Fibroblast of peridontal ligament (primary cell): ENCODE measurements around the gene RNF126.
"Not testable (repeated sequence)": the region's sequence is repeated elsewhere in the genome, so short reads cannot be mapped to it uniquely, and the experiment has no call there.

ENCODE experiments used
- DNase-seq: peaks from one replicate; pipeline ENCODE4 v3.0.0-alpha.2; 2010; ENCODE audit errors: extremely low read depth

The RNF126 gene

GRCh38 chr19:646779-647565, 16.0 kb downstream of the RNF126 start:
- DNase-seq: no peak

DNA sequence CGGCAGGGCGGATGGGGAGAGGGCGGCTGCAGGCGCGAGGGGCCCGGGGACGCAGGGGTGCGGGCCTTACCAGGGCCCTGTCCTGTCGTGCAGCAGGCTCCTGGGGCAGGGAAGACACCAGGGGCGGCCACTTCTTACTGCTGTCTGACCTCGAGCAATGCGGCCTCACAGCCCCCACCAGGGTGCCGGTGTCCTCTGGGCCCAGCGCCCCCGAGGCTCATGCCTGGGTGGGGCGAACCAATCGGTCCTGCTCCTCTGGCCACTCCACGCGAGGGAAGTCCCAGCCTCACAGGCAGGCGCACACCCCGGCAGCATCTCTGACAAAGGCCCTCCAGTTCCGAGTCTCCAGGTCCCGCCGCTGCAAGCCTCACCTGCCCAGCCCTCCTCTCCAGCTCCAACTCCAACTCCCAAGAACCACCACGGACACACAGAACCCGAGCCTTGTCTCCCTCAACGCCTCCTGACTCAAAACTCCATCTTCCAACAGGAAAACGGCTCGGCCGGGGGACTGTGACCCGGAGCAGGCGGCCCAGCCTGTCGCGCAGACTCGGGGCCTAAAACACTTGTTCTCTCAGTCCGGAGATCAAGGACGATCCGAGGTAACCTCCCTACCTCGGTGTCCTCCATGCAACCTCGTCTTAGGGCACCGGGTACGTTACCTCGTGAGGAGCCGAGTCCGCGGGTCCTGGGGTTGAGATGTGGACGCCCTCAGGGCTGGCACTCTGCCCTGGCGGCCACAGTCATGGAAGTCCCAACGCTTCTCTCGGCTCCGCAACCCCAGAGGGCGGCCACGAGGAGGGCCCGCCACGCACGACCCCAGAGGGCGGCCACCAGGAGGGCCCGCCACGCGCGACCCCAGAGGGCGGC, 16.9 kb downstream of the RNF126 start:
- no peak for DNase-seq

DNA sequence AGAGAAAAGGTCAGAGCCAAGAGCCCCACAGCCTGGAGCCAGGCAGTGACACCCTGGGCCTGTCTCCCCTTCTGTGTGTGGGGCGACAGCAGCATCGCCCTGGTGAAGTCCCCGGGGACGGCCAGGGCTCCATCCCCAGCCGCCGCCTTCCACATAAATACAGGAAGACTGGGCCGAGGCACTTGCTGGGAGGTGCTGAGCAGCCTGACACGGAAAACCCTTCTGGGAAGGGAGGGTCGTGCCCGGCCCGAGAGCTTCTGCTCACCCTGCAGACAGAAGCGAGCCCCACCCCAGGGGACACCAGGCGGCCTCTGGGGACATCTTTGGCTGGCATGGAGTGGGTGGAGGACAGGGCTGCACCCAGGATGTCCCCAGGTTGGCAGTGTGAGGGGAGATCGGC, 18.2 kb downstream of the RNF126 start:
- no peak for DNase-seq

DNA sequence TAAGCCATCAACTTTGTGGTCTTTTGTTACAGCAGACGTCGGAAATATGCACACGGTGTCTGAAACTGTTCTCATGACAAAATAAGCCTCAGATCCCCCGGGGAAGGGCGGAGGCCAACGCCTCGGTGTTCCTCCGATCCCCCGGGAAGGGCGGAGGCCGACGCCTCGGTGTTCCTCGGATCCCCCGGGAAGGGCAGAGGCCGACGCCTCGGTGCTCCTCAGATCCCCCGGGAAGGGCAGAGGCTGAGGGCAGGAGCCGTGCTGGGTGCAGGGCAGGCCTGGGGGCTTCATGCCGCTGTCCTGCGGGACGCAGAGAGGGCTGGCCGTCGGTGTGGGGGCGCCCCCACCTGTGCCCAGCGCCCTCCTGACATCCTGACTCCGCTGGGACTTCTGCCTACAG, 18.7 kb downstream of the RNF126 start:
- no peak for DNase-seq

DNA sequence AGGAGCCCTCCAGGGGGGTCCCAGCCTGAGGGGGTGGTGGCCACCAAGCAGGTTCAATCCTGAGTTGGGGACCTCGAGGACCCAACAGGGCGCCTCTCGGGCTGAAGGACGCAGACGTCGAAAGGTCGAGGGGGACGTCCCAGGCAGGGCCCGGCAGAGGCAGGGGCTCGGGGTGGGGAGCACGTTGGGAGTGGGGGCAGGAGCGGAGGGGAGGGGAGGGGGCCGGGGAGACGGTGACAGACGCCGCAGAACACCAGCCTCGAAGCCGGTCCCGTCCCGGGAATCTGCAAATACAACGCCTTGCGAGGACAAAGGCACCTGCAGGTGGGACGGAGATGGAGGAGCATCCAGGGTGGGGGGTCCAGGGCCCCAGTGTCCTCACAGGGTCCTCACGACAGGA, 19.3 kb downstream of the RNF126 start:
- DNase-seq: no peak

DNA sequence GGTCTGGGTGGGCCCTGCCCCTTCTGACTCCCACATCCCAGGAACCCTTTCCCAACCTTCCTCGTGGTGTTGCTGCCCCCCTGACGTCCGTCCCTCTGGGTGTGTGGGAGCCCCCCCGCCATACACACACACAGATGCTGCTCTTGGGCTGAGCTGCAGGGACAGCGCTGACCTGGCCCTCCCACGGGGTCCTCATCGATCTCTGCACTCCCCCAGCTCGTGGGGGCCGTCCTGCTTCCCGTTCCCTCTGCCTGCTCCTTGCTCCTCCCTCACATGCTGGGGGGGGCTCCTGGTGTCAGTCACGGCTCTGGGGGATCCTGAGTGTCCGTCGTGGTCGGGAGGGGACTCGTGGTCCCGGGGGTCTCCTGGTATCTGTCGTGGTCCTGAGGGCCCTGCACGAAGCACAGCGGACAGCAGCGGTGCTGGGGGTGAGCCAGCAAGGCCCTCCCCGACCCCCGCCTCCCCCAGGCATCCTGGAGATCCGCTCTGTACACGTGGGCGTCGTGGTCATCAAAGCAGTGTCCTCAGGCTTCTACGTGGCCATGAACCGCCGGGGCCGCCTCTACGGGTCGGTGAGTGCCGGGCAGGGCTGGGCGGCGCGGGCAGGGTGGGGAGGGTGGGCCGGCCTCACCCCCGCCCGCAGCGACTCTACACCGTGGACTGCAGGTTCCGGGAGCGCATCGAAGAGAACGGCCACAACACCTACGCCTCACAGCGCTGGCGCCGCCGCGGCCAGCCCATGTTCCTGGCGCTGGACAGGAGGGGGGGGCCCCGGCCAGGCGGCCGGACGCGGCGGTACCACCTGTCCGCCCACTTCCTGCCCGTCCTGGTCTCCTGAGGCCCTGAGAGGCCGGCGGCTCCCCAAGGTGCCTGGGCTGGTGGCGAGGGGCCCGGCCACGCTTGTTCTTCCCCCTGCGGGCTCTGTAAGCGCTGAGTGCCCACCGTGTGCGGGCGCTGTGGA, 20.0 kb downstream of the RNF126 start:
- no peak for DNase-seq

DNA sequence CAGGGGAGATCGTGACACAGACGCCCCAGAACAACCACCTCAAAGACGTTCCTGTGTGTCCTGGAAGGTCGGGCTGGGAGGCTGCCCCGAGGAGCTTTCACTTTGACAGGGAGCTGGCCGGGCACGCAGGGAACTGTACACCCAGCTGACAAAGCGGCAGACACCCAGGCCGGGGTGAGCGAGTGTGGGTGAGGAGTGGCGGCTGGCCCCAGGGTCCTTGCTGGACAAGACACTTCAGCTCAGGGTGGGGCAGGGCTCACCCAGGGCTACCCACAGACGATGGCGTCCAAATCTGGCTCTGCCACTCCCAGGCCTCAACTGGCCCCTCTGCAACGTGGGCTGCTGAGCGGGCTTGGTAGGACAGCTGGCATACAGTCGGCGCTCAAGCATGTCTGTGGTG, 21.3 kb downstream of the RNF126 start:
- DNase-seq: no peak

DNA sequence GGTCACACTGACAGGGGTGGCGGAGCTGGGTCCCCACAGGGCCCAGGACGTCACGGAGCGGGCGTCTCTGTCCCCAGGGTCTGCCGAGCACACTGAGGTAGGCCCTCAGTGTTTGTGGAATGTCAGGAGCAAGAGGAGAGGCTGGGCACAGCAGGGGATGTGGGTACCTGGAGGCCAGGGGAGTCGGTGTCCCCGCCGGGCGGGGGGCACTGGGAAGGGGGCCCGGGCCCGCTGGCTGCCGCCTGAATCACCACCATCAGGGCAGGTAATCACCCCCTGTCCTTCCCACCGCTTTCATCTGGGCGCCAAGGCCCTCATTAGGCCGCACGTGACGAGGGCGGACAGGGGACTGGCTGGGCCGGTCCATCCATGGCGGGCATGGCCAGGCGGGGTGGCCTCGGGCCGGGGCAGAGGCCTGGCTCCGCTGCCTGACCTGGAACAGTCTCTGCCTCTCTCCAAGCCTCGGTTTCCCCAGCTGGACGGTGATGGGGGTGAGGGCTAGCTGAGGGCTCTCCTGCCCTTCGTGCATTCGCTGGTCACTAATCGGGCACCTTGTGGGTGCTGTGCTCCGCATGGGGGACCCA, 22.3 kb downstream of the RNF126 start:
- no peak for DNase-seq

DNA sequence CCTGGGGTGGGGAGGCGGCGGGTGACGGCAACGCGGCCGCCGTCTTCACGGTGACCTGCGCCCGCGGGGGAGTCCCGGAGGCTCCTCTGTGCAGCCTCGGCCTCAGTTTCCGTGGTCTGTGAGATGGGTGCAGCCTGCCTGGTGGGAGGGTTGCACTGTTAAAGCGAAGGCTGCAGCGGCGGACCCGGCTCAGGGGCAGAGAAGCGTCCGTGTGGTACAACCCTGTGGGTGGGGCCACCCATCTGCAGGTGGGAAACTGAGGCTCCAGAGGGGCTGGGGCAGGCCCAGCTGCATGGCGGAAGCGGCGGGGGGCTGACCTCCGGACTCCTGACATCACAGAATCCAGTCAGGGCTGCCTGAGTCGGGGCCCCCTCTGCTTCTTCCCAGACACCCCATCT, 22.9 kb downstream of the RNF126 start:
- no peak for DNase-seq

- peak; percentile 55 for DNase-seq
Observed at GRCh38 chr19:639253-640160, 23.5 kb downstream of the RNF126 start, which contains the start of gene FGF22. Gene FGF22, plus strand, starts transcription at chr19:639879. Its CDS starts 47 bp downstream, at chr19:639926.

- no peak for DNase-seq
Observed at GRCh38 chr19:638906-639252, 24.1 kb downstream of the RNF126 start.

DNA sequence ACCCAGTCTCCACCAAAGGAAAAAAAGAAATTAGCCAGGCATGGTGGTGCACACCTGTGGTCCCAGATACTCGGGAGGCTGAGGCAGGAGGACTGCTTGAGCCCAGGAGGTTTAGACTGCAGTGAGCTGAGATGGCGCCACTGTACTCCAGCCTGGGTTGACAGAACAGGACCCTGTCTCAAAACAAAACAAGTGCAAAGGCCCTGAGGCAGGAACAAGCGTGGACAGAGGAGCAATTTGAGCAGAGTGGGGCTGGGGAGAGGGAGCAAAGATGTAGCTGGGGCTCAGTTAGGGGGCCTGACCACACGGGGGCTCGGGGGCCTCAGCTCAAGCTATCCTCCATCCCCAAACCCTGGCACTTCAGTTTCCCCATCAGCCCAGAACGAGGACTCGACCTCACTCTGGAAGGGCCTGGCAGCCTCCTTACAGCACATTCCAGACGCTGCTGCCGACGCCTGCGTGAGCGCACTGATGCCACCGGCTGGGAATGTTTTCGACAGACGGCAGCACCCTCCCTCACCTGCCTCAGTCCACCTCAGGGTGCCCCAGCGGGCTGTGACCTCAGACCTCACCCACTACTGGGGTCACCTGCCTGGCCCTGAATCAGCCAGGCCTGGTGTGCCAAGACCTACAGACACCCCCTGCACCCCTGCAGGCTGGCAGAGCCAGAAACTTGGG, 27.9 kb downstream of the RNF126 start:
- DNase-seq: no peak

DNA sequence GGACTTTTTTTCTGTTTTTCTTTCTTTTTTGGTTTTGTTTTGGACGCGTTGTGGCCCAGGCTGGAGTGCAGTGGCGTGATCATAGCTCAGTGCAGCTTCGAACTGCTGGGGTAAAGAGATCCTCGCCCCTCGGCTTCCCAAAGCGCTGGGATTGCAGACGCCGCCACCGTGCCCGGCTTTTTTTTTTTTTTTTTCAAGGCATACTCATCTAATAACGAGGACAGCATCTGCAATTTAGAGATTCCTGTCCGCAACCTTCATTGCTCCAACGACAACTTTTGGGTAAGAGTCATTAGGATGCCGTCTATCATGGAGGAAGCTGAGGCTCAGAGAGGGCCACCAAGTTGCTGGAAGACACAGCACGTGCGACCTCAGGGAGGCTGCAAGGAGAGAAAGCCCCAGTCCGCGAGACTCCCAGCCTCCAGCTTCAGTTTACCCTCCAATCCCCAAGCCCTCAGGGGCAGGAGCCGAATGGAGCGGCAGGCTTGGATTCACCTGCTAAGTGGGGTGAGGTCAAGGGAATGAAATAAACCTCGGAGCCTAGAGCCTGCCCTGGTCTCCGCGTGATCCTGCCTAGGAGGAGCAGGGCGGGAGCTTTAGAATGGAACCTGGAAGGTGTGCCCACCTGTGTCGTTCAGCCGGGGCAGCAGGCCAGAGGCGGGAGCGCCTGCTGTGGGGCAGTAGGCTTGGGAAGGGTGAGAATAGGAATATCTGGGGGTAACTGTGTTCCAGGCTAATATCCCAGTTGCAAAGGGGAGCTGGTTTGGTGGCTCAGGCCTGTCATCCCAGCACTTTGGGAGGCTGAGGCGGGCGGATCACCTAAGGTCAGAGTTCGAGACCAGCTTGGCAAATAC, 29.0 kb downstream of the RNF126 start:
- DNase-seq: no peak

DNA sequence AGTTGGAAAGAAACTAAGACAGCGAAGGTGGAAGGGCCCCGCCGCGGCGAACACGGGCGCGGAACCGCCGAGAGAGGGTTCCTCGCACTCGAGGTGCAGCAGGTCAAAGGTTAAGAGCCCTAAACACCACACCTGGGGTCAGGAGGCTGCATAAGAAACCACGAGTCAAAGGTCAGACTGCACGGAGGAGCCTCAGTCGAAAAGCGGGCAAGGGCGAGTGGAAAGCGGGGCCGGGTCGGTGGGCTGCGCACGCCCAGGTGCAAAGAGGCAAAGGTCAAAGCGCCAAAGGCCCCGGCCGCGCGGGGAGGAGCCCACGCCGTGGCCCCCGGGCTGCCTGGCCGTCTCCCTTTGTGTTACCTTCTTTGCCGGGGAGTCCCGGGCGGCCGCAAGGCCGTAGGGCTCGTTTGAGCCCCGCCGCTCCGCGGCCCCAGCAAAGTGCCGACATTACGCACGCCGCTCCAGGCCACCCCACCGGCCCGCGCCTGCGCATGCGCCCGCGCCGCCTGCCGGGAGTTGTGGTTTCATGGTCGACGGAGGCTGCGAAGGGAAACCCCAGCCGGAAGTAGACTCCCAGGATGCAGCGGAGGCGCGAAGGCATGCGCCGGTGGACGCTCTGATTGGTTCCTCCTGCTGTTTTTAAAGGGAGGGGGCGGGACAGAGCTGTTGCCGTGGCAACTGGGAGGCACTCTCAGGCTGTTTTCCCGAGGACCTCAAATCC, 29.8 kb downstream of the RNF126 start, which contains the start of gene POLRMT:
Gene POLRMT (minus strand): TSS at position 470 of the 718 bp plus-strand sequence. CDS start 25 bp downstream, at position 445.
- peak; percentile 98 for DNase-seq

DNA sequence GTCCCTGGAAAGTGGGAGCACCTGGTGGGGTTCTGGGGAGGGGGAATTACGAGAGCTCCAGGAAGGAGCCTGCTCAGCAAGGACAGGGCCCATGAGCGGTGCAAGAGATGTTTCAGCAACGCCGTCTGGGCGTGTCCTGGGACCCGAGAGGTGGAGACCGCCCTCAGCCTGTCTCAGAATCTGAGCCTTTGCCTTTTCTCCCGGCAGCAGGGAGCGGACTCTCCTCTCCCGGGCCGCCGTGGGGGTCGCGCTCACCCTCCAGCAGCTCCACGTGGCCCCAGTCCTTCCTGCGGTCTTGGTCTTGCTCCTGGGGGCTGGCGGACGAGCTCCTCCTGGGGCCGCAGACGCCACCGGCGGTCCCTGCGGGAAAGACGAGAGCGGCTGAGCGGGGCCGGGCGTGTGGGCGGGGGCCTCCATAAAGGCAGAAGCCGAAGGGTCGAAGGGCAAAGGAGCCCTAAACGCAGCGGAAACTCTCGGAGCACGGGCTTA, 30.4 kb downstream of the RNF126 start:
- peak; percentile 19 for DNase-seq

DNA sequence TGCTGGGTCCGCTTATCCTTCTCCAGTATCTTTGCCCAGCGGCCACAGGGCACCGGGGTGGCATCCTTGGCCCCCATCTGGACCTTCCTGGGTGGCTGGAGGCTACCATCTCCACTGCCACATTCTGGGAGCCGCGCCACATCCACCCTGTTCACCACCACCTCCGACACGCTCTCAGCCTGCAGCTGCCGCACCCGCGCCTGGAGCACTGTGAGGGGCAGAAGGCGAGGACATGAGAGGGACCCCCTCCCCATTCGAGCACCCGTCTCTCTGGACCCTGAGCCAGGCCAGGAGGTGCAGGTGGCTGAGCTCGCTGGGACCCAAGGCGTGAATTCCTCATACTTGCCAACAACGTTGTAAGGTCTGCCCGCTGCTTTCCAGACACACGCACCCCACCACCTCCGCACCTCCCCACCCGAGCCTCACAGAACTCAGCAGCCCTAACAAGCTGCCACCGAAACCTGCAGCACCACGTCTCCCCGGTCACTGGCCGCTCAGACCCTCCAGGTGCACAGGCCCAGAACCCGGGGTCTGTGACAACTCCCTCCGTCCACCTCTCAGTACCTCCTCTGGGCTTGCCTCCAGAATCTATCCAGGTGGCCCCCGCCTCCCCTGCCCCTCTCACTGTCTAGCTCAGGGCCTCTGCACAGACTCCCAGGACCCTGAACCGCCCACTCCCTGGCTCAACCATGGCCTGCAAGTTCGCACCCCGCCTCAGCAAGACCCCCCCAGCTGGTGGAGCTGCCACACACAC, 32.9 kb downstream of the RNF126 start:
- no peak for DNase-seq

DNA sequence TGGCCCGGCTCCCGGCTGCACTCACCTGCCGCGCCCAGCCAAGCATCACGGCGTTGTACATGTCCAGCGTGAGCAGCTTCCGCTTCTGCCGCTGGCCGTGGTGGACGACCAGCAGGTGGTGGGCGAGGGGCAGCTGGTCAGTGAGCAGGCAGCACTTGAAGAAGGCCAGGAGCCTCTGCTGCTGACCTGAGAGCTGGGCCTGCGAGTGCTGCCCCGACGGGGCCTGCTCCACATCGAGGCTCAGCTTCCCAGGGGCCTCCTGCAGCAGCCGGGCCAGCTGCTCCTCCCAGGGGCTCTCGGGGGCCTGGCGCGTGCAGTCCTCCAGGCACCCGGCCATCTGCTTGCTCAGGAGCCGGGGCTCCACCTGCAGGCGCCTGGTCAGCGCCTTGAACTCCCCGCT, 33.5 kb downstream of the RNF126 start:
- DNase-seq: not testable (repeated sequence)
